ENCODE results near the gene EHBP1L1.

The EHBP1L1 gene

GRCh38 chr11:65589444-65590239, 13.8 kb downstream of the EHBP1L1 start:
- Histone ChIP-seq H3K27me3 (no peaks in the 10 kb centered on the region), H3K9me3 (no peaks in the 10 kb centered on the region), H3K27ac (peak overlapping the region; percentile 28), H3K4me3 (ENCODE audit: low read depth in 1 of 2, low read length in 1 of 2) (no peak overlapping the region), H3K36me3 (peaks cover 93% of the 10 kb centered on the region), H3K4me1 (ENCODE audit: control insufficient read depth in 1 of 2, insufficient read depth in 1 of 2, low read depth in 1 of 2, low read length in 1 of 2) (peaks cover 27 to 30% of the 10 kb centered on the region in 2 experiments)
- no peak for TF ChIP-seq CTCF (IDR thresholded peaks at IDR 0.05)

- no peaks in the 10 kb centered on the region for H3K9me3 ChIP-seq
- TF ChIP-seq CTCF (IDR thresholded peaks at IDR 0.05): no peak
- no peak overlapping the region for H3K4me3 ChIP-seq (ENCODE audit: low read depth in 1 of 2, low read length in 1 of 2)
- H3K27ac ChIP-seq: peak overlapping the region; percentile 28
- H3K36me3 ChIP-seq: peaks cover 94% of the 10 kb centered on the region
- peaks cover 27 to 30% of the 10 kb centered on the region in 2 experiments for H3K4me1 ChIP-seq (ENCODE audit: control insufficient read depth in 1 of 2, insufficient read depth in 1 of 2, low read depth in 1 of 2, low read length in 1 of 2)
- H3K27me3 ChIP-seq: no peaks in the 10 kb centered on the region
Observed at GRCh38 chr11:65590240-65590738, 14.4 kb downstream of the EHBP1L1 start.

GRCh38 chr11:65591939-65592857, 16.3 kb downstream of the EHBP1L1 start:
- no peak overlapping the region for H3K27ac ChIP-seq
- H3K9me3 ChIP-seq: no peaks in the 10 kb centered on the region
- H3K36me3 ChIP-seq: peaks cover 96% of the 10 kb centered on the region
- H3K27me3 ChIP-seq: no peaks in the 10 kb centered on the region
- no peak for TF ChIP-seq CTCF (IDR thresholded peaks at IDR 0.05)
- peaks cover 17% of the 10 kb centered on the region in 2 experiments for H3K4me1 ChIP-seq (ENCODE audit: control insufficient read depth in 1 of 2, insufficient read depth in 1 of 2, low read depth in 1 of 2, low read length in 1 of 2)
- H3K4me3 ChIP-seq (ENCODE audit: low read depth in 1 of 2, low read length in 1 of 2): no peak overlapping the region

- no peak for TF ChIP-seq CTCF (IDR thresholded peaks at IDR 0.05)
- peaks cover 9% of the 10 kb centered on the region in 2 experiments for H3K4me1 ChIP-seq (ENCODE audit: control insufficient read depth in 1 of 2, insufficient read depth in 1 of 2, low read depth in 1 of 2, low read length in 1 of 2)
Observed at GRCh38 chr11:65592858-65593517, 17.1 kb downstream of the EHBP1L1 start.

More at GRCh38 chr11:65592858-65593517, 17.1 kb downstream of the EHBP1L1 start:
- Histone ChIP-seq H3K9me3 (no peaks in the 10 kb centered on the region), H3K27ac (peak overlapping the region; percentile 34), H3K36me3 (peaks cover 96% of the 10 kb centered on the region), H3K4me3 (ENCODE audit: low read depth in 1 of 2, low read length in 1 of 2) (no peak overlapping the region), H3K27me3 (no peaks in the 10 kb centered on the region)

All from neutrophil (primary cell).